ENCODE measurements around the gene ACVRL1.

The ACVRL1 gene

GRCh38 chr12:51938726-51939125, 31.4 kb downstream of the ACVRL1 start:
- Histone ChIP-seq H3K27ac (no peak overlapping the region), H3K9me3 (no peaks in the 10 kb centered on the region), H3K36me3 (no peaks in the 10 kb centered on the region), H3K27me3 (no peaks in the 10 kb centered on the region), H3K4me1 (ENCODE audit: control insufficient read depth in 1 of 2, insufficient read depth in 1 of 2, low read depth in 1 of 2, low read length in 1 of 2) (no peaks in the 10 kb centered on the region), H3K4me3 (ENCODE audit: low read depth in 1 of 2, low read length in 1 of 2) (no peak overlapping the region)
- TF ChIP-seq, protein P1, sequence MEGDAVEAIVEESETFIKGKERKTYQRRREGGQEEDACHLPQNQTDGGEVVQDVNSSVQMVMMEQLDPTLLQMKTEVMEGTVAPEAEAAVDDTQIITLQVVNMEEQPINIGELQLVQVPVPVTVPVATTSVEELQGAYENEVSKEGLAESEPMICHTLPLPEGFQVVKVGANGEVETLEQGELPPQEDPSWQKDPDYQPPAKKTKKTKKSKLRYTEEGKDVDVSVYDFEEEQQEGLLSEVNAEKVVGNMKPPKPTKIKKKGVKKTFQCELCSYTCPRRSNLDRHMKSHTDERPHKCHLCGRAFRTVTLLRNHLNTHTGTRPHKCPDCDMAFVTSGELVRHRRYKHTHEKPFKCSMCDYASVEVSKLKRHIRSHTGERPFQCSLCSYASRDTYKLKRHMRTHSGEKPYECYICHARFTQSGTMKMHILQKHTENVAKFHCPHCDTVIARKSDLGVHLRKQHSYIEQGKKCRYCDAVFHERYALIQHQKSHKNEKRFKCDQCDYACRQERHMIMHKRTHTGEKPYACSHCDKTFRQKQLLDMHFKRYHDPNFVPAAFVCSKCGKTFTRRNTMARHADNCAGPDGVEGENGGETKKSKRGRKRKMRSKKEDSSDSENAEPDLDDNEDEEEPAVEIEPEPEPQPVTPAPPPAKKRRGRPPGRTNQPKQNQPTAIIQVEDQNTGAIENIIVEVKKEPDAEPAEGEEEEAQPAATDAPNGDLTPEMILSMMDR (IDR thresholded peaks at IDR 0.05): no peak

GRCh38 chr12:51941011-51941581, 33.8 kb downstream of the ACVRL1 start:
- no peak overlapping the region for H3K27ac ChIP-seq
- no peaks in the 10 kb centered on the region for H3K36me3 ChIP-seq
- no peak overlapping the region for H3K4me3 ChIP-seq (ENCODE audit: low read depth in 1 of 2, low read length in 1 of 2)
- H3K27me3 ChIP-seq: no peaks in the 10 kb centered on the region
- no peaks in the 10 kb centered on the region for H3K4me1 ChIP-seq (ENCODE audit: control insufficient read depth in 1 of 2, insufficient read depth in 1 of 2, low read depth in 1 of 2, low read length in 1 of 2)
- TF ChIP-seq, protein P1 (IDR thresholded peaks at IDR 0.05): no peak
- H3K9me3 ChIP-seq: no peaks in the 10 kb centered on the region

DNA sequence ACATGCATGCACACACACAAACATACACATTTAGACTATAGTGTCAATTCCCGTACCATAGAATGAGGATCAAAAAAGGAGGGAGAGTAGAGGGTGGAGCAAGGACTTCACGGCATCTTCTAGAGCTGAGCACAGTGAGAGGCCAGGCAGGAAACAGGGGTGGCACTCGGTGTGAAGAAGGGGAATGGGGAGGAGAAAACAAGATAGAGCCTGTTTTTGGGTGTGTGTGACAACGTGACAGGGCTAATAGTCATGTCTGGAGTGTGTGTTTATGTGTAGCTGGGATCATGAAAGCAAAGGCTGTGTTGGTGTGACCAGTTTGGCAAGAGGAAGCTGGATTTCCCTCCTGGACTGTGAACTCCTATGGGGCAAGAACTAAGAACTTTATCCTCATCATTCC, 34.3 kb downstream of the ACVRL1 start:
- Histone ChIP-seq H3K27me3 (no peaks in the 10 kb centered on the region), H3K36me3 (no peaks in the 10 kb centered on the region), H3K4me3 (ENCODE audit: low read depth in 1 of 2, low read length in 1 of 2) (no peak overlapping the region), H3K4me1 (ENCODE audit: control insufficient read depth in 1 of 2, insufficient read depth in 1 of 2, low read depth in 1 of 2, low read length in 1 of 2) (no peaks in the 10 kb centered on the region), H3K27ac (no peak overlapping the region), H3K9me3 (no peaks in the 10 kb centered on the region)
- TF ChIP-seq, protein P1 (IDR thresholded peaks at IDR 0.05): no peak

- H3K36me3 ChIP-seq: no peaks in the 10 kb centered on the region
- no peak overlapping the region for H3K27ac ChIP-seq
- no peaks in the 10 kb centered on the region for H3K27me3 ChIP-seq
- H3K4me1 ChIP-seq (ENCODE audit: control insufficient read depth in 1 of 2, insufficient read depth in 1 of 2, low read depth in 1 of 2, low read length in 1 of 2): no peaks in the 10 kb centered on the region
- no peaks in the 10 kb centered on the region for H3K9me3 ChIP-seq
- no peak overlapping the region for H3K4me3 ChIP-seq (ENCODE audit: low read depth in 1 of 2, low read length in 1 of 2)
- TF ChIP-seq, protein P1 (IDR thresholded peaks at IDR 0.05): no peak
Observed at GRCh38 chr12:51942056-51942455, 34.8 kb downstream of the ACVRL1 start.

DNA sequence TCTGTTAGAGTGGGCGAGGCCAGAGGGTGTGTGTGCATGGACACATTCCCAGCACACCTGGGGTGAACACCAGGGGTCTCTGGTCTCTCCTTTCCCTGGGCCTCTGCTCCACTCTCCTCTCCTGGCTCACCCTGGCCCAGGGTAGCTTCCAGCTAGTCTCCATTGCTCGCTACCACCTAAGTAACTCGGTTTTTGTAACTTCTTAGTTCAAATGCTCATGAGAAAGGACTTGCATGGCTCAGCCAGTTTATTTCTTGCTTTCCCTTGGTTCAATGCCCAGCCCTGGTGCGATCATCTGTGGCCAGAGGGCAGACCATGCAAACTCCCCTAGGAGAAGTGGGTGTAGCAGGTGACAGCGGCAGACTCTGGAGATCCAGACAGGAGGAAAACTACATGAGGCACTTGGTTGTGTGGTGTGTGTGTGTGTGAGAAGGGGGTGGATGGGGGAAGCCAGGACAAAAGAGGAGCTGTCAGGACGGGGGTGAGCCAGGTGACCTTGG, 35.2 kb downstream of the ACVRL1 start:
- H3K27ac ChIP-seq: no peak overlapping the region
- H3K9me3 ChIP-seq: no peaks in the 10 kb centered on the region
- no peaks in the 10 kb centered on the region for H3K4me1 ChIP-seq (ENCODE audit: control insufficient read depth in 1 of 2, insufficient read depth in 1 of 2, low read depth in 1 of 2, low read length in 1 of 2)
- no peaks in the 10 kb centered on the region for H3K36me3 ChIP-seq
- no peak overlapping the region for H3K4me3 ChIP-seq (ENCODE audit: low read depth in 1 of 2, low read length in 1 of 2)
- no peaks in the 10 kb centered on the region for H3K27me3 ChIP-seq
- TF ChIP-seq, protein P1 (IDR thresholded peaks at IDR 0.05): no peak
